ENCODE measurements around the gene SGCG.
A peak's percentile ranks its signal among the peaks of the same experiment; 100 is the strongest.

SGCG gene

DNA sequence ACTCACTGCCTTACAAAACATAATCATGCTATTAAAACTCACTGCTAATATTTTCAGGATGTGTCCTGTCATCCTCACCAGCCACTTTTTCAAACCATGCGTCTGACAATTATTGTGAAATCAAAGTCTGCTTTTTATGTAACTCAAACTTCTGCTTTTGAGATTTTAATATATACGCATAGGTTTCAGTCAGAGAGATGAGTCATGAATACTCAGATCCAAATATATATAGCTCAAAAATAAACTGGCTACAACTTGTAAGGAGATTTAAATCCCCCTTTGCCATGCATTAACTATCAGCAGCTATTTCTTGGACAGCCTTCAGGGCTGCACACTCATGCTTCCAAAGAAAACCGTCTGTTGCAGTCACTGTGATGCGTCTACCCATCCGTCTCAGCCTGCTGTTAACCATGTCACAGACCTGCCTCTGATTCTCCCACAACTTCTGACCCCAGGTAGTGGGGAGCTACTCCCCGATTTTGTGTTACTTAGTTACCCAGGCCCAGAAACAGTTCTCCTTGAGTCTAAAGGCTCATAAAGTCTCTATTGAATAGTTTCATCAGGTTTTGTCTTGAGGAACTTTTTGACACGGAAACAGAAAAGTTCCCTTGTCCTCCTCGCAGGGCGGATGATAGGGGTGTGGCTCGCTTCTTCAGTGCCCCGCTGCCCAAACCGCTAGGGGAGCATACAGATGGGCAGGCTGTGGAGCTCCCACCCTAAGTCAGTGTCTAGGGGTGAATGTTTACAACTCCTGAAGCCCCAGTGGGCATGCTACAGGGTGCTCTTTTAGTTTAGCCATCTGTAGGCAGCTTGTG lies 33.8 kb upstream of the SGCG start:
- no peak overlapping the region for H3K4me3 ChIP-seq (ENCODE audit: low read length)
- TF ChIP-seq, protein P1, sequence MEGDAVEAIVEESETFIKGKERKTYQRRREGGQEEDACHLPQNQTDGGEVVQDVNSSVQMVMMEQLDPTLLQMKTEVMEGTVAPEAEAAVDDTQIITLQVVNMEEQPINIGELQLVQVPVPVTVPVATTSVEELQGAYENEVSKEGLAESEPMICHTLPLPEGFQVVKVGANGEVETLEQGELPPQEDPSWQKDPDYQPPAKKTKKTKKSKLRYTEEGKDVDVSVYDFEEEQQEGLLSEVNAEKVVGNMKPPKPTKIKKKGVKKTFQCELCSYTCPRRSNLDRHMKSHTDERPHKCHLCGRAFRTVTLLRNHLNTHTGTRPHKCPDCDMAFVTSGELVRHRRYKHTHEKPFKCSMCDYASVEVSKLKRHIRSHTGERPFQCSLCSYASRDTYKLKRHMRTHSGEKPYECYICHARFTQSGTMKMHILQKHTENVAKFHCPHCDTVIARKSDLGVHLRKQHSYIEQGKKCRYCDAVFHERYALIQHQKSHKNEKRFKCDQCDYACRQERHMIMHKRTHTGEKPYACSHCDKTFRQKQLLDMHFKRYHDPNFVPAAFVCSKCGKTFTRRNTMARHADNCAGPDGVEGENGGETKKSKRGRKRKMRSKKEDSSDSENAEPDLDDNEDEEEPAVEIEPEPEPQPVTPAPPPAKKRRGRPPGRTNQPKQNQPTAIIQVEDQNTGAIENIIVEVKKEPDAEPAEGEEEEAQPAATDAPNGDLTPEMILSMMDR (IDR thresholded peaks at IDR 0.05; ENCODE audit: insufficient read depth, low read depth, low read length, missing control alignments), result no peak
- DNase-seq (ENCODE audit: low read depth), result peak; percentile 37

DNA sequence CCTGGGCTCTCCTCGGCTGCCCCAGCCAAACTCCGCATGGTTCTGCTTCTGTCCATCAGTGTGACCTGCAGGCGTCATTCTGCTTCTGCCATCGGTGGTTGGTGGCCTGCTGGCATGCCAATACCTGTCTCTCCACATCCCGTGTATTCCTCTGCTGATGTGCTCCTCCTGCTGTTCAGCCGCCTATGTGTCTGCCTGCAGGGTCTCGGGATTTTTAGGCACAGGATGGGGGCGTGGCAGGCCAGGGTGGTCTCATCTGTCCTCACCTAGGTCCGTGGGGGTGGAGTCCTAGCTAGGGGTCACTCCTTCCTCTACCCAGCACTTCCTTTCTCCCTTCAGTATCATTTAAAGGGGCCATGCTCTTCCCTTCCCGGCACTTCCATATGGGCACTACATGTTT lies 33.0 kb upstream of the SGCG start:
- H3K4me3 ChIP-seq (ENCODE audit: low read length), result no peak overlapping the region
- DNase-seq (ENCODE audit: low read depth), result no peak
- TF ChIP-seq, protein P1 (IDR thresholded peaks at IDR 0.05; ENCODE audit: insufficient read depth, low read depth, low read length, missing control alignments), result no peak

DNA sequence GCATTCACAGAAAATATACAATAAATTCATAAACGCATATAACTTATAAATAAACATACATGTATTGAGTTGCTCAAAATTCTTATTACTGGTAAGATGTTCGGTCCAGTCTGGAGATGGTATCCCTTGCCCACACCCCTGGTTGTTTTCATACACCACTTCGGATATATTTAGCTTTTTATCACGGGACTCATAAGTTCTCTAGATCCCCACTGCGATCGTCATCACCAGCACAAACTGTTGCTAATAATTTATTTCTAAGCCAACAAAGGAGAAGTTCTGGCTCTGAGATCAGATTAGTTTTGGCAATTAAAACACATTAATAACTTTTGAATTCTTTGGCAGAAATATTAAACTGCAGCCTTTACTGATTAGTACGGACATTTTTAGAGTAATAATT lies 23.0 kb upstream of the SGCG start:
- H3K4me3 ChIP-seq (ENCODE audit: low read length), result no peak overlapping the region
- TF ChIP-seq, protein P1 (IDR thresholded peaks at IDR 0.05; ENCODE audit: insufficient read depth, low read depth, low read length, missing control alignments), result no peak
- DNase-seq (ENCODE audit: low read depth), result no peak

DNA sequence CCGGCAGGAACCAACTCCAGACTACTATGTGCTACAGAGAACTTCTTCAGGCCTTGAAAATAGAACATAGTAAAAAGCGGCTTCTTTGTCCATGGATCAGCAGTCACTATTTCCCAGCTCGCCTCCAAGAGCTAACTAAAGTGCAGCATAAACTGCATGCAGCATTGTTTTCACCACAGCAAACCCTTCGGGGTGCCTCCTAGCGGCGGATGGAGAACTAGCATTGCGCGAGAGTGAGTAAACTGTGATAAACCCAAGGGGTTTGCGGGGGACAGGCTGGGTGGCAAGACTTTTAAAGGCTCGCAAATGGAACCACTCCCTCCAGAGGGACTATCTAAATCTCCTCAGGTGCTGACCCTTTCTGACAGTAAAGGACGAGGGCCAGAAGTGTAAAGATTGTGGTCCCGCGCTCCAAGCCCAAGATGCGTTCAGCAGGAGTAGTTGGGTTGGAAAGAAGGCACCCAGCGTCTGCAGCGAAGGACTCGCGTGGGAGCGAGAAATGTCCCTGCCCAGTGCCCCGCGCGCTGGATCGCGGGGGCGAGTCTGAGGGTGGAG lies 21.5 kb upstream of the SGCG start:
- peak overlapping the region; percentile 27 for H3K4me3 ChIP-seq (ENCODE audit: low read length)
- TF ChIP-seq, protein P1 (IDR thresholded peaks at IDR 0.05; ENCODE audit: insufficient read depth, low read depth, low read length, missing control alignments), result peak; percentile 69
- peak; percentile 46 for DNase-seq (ENCODE audit: low read depth)

DNA sequence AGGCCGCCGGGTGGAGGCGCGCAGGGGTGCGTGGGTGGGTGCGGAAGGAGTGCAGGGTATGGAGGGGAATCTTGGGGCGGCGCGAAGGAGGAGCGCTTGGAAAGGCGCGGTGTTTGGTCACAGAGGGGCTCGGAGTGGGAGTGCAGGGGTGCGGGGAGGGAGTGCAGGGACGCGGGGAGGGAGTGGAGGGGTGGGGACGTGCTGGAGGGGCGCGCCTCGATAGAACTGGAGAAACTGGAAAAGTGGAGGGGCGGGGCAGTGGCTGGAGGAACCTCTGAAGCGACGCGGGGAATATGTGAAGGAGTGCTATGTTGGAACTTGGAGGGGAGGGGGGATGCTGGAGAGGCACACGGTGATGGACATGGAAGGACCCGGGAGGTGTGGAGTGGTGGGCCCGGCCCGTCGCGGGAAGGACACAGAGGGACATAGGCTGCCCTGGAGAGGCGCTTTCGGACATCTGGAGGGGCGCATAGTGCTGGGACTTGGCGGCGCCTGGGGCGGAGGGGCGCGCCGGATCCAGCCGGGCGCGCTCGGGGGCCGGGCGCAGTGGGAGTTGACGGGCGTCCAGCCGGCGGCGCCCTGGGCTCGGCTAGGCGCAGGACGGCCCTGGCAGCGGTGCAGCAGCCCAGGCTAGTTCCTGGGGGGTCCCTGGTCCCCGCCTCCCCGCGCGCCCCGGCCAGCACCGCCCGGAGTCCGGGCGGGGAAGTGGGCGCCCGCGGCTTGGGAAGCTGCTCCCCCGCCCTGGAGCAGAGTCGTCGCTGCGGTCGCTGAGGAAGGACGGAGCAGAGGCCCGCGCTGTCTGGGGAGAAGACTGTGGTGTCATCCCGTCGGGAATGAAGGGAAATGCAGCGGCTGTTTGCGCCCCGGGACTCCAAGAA lies 20.8 kb upstream of the SGCG start:
- peak; percentile 5 for DNase-seq (ENCODE audit: low read depth)
- TF ChIP-seq, protein P1 (IDR thresholded peaks at IDR 0.05; ENCODE audit: insufficient read depth, low read depth, low read length, missing control alignments), result no peak
- peak overlapping the region; percentile 27 for H3K4me3 ChIP-seq (ENCODE audit: low read length)

DNA sequence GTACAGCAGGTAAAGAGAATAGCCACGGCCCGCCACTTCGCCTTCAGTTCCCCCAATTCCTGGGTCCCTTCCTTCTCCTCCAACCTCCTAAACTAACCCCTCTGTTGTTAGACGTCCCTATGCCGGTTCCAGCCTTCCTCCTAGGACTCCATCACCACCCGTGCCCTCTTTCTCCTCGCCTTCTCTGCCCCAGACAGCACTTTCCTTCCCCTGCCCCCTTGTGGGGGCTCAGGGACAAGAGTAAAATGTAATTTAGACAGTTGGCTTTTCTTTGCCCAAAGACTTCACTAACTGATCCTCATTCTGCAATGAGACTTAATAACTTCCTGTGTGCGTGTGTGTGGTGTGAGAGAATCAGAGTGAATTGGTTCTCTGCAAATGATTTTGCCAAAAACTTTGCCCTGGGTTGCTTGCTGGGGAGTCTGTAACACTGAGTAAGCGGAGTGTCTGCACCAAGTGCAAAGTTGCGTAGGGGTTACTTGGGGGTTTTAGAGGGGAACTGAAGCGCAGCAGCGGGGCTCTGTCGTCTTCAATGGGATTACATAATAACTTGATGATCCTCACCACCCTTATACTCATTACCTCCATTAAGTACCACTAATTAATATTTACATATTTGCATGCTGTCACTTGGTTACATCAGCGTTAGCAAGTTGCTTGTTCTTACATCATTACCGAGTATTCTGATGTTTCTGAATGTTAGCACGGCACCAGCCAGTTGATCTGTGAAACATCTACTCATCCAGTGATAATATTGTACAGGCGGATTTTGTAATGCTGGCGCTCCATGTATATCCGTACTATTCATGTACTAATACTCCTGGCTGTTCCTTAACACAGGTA lies 19.9 kb upstream of the SGCG start:
- TF ChIP-seq, protein P1 (IDR thresholded peaks at IDR 0.05; ENCODE audit: insufficient read depth, low read depth, low read length, missing control alignments), result no peak
- no peak for DNase-seq (ENCODE audit: low read depth)
- H3K4me3 ChIP-seq (ENCODE audit: low read length), result no peak overlapping the region

All from epithelial cell of esophagus (primary cell).